ENCODE data around the gene PROSER3.

DNA sequence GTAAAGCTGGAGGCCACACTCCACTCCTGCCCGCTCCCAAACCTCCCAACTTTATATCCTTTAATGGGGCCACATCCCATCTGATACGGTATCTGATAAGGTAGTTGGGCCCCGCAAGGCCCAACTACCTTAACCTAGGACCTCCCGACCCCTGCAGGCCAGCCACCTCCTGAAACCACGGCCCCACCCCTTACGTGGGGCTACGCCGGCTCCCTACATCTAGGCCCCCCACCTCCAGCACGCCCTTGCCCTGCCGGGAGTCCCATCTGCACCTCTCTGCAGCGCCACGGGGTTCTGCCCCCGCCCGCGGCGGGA lies 17.9 kb upstream of the PROSER3 start:
- TF ChIP-seq, protein P1, sequence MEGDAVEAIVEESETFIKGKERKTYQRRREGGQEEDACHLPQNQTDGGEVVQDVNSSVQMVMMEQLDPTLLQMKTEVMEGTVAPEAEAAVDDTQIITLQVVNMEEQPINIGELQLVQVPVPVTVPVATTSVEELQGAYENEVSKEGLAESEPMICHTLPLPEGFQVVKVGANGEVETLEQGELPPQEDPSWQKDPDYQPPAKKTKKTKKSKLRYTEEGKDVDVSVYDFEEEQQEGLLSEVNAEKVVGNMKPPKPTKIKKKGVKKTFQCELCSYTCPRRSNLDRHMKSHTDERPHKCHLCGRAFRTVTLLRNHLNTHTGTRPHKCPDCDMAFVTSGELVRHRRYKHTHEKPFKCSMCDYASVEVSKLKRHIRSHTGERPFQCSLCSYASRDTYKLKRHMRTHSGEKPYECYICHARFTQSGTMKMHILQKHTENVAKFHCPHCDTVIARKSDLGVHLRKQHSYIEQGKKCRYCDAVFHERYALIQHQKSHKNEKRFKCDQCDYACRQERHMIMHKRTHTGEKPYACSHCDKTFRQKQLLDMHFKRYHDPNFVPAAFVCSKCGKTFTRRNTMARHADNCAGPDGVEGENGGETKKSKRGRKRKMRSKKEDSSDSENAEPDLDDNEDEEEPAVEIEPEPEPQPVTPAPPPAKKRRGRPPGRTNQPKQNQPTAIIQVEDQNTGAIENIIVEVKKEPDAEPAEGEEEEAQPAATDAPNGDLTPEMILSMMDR (optimal IDR thresholded peaks at IDR 0.05 in 1 of 3, IDR thresholded peaks at IDR 0.05 in 1 of 3, conservative IDR thresholded peaks at IDR 0.05 in 1 of 3; ENCODE audit: extremely low read depth in 1 of 3, insufficient read depth in 2 of 3, low read length in 3 of 3) = no peak
- no peak for TF ChIP-seq EZH2 (IDR thresholded peaks at IDR 0.05; ENCODE audit: low read length)

All from keratinocyte (primary cell).